BLaER1 (cell line): Measurements from ENCODE around the gene NEUROD2.

Experiments used
- H3K27ac ChIP-seq: shearing (Covaris generic); formaldehyde crosslinking; 2 replicates; pipeline ENCODE4 v1.8.1; 2022
- H3K27me3 ChIP-seq: shearing (Covaris generic); formaldehyde crosslinking; 2 replicates; pipeline ENCODE4 v1.8.1; 2022
- H3K36me3 ChIP-seq: shearing (Covaris generic); formaldehyde crosslinking; 2 replicates; pipeline ENCODE4 v1.8.1; 2022
- H3K4me1 ChIP-seq: shearing (Covaris generic); formaldehyde crosslinking; 2 replicates; pipeline ENCODE4 v1.8.1; 2022
- H3K4me2 ChIP-seq: shearing (Covaris generic); formaldehyde crosslinking; 2 replicates; pipeline ENCODE4 v1.8.1; 2022
- H3K4me3 ChIP-seq: shearing (Covaris generic); formaldehyde crosslinking; 2 replicates; pipeline ENCODE4 v1.8.1; 2022
- H3K9ac ChIP-seq: shearing (Covaris generic); formaldehyde crosslinking; 2 replicates; pipeline ENCODE4 v1.8.1; 2022
- H3K9me3 ChIP-seq: shearing (Covaris generic); formaldehyde crosslinking; 2 replicates; pipeline ENCODE4 v1.8.1; 2022
- H4K20me1 ChIP-seq: shearing (Covaris generic); formaldehyde crosslinking; 2 replicates; pipeline ENCODE4 v1.8.1; 2022
- Cebpa-rat ChIP-seq: shearing (Covaris generic); IDR thresholded peaks from 2 replicates; pipeline ENCODE4 v1.8.1; 2022

The NEUROD2 gene

GRCh38 chr17:39603304-39604016, 4.3 kb downstream of the NEUROD2 start:
- Histone ChIP-seq H3K9ac (no peak overlapping the region), H4K20me1 (peaks cover 88% of the 10 kb centered on the region), H3K4me3 (no peak overlapping the region), H3K4me2 (no peak overlapping the region), H3K27me3 (peaks cover 100% of the 10 kb centered on the region), H3K27ac (no peak overlapping the region), H3K36me3 (no peaks in the 10 kb centered on the region), H3K9me3 (no peaks in the 10 kb centered on the region), H3K4me1 (peaks cover 19% of the 10 kb centered on the region)
- no peak for TF ChIP-seq Cebpa-rat

- peaks cover 19% of the 10 kb centered on the region for H3K4me1 ChIP-seq
- H3K9ac ChIP-seq: no peak overlapping the region
- no peak for TF ChIP-seq Cebpa-rat
- H3K27me3 ChIP-seq: peaks cover 100% of the 10 kb centered on the region
- no peaks in the 10 kb centered on the region for H3K36me3 ChIP-seq
- no peaks in the 10 kb centered on the region for H3K9me3 ChIP-seq
- peaks cover 95% of the 10 kb centered on the region for H4K20me1 ChIP-seq
- no peak overlapping the region for H3K4me3 ChIP-seq
- H3K4me2 ChIP-seq: no peak overlapping the region
- H3K27ac ChIP-seq: no peak overlapping the region
These were observed 5.0 kb downstream of the NEUROD2 start for GRCh38 chr17:39602533-39603303.

GRCh38 chr17:39601758-39602532, 5.8 kb downstream of the NEUROD2 start:
- Histone ChIP-seq H3K9ac (no peak overlapping the region), H3K9me3 (no peaks in the 10 kb centered on the region), H3K27me3 (peaks cover 100% of the 10 kb centered on the region), H3K36me3 (no peaks in the 10 kb centered on the region), H3K4me3 (no peak overlapping the region), H3K4me1 (peaks cover 19% of the 10 kb centered on the region), H3K27ac (no peak overlapping the region), H4K20me1 (peaks cover 95% of the 10 kb centered on the region), H3K4me2 (no peak overlapping the region)
- TF ChIP-seq Cebpa-rat: no peak

GRCh38 chr17:39600997-39601597, 6.6 kb downstream of the NEUROD2 start:
- H3K27me3 ChIP-seq: peaks cover 100% of the 10 kb centered on the region
- no peaks in the 10 kb centered on the region for H3K36me3 ChIP-seq

GRCh38 chr17:39600288-39600996, 7.3 kb downstream of the NEUROD2 start:
- no peaks in the 10 kb centered on the region for H3K9me3 ChIP-seq
- peaks cover 12% of the 10 kb centered on the region for H3K4me1 ChIP-seq
- no peak for TF ChIP-seq Cebpa-rat
- H3K27me3 ChIP-seq: peaks cover 100% of the 10 kb centered on the region
- peaks cover 95% of the 10 kb centered on the region for H4K20me1 ChIP-seq
- H3K27ac ChIP-seq: no peak overlapping the region
- no peak overlapping the region for H3K4me2 ChIP-seq
- no peak overlapping the region for H3K4me3 ChIP-seq
- H3K36me3 ChIP-seq: no peaks in the 10 kb centered on the region
- no peak overlapping the region for H3K9ac ChIP-seq

More at GRCh38 chr17:39600997-39601597, 6.6 kb downstream of the NEUROD2 start:
- H3K9me3 ChIP-seq: no peaks in the 10 kb centered on the region
- no peak overlapping the region for H3K4me2 ChIP-seq
- H4K20me1 ChIP-seq: peaks cover 95% of the 10 kb centered on the region
- peaks cover 18% of the 10 kb centered on the region for H3K4me1 ChIP-seq
- H3K9ac ChIP-seq: no peak overlapping the region
- TF ChIP-seq Cebpa-rat: no peak
- no peak overlapping the region for H3K27ac ChIP-seq
- no peak overlapping the region for H3K4me3 ChIP-seq

GRCh38 chr17:39599665-39600231, 8.0 kb downstream of the NEUROD2 start:
- Histone ChIP-seq H3K9ac (no peak overlapping the region), H3K4me3 (peak overlapping the region; percentile 45), H3K4me1 (peaks cover 12% of the 10 kb centered on the region), H4K20me1 (peaks cover 95% of the 10 kb centered on the region), H3K4me2 (peak overlapping the region; percentile 63), H3K27ac (no peak overlapping the region), H3K9me3 (no peaks in the 10 kb centered on the region), H3K36me3 (no peaks in the 10 kb centered on the region), H3K27me3 (peaks cover 100% of the 10 kb centered on the region)
- TF ChIP-seq Cebpa-rat: no peak

- H3K9me3 ChIP-seq: no peaks in the 10 kb centered on the region
- TF ChIP-seq Cebpa-rat: no peak
- peaks cover 100% of the 10 kb centered on the region for H3K27me3 ChIP-seq
- peaks cover 12% of the 10 kb centered on the region for H3K4me1 ChIP-seq
- H3K9ac ChIP-seq: no peak overlapping the region
- peak overlapping the region; percentile 45 for H3K4me3 ChIP-seq
- H3K27ac ChIP-seq: no peak overlapping the region
- peak overlapping the region; percentile 63 for H3K4me2 ChIP-seq
- no peaks in the 10 kb centered on the region for H3K36me3 ChIP-seq
- H4K20me1 ChIP-seq: peaks cover 97% of the 10 kb centered on the region
These were observed 8.6 kb downstream of the NEUROD2 start for GRCh38 chr17:39599004-39599664.

GRCh38 chr17:39598630-39599003, 9.1 kb downstream of the NEUROD2 start:
- no peaks in the 10 kb centered on the region for H3K9me3 ChIP-seq
- H3K4me1 ChIP-seq: peaks cover 12% of the 10 kb centered on the region
- TF ChIP-seq Cebpa-rat: no peak
- H3K9ac ChIP-seq: no peak overlapping the region
- no peak overlapping the region for H3K27ac ChIP-seq
- H4K20me1 ChIP-seq: peaks cover 97% of the 10 kb centered on the region
- H3K4me3 ChIP-seq: no peak overlapping the region; the same call in 1 of the 2 replicates
- peaks cover 100% of the 10 kb centered on the region for H3K27me3 ChIP-seq
- H3K36me3 ChIP-seq: no peaks in the 10 kb centered on the region
- H3K4me2 ChIP-seq: no peak overlapping the region
